HL-60/S4 treated with retinoic acid at 250 ng/mL for 4 days and 3 days (cell line): ENCODE results near the gene FADS1.

ENCODE experiments used
- in situ Hi-C: fragments of 300-500 bp; cut with MboI; formaldehyde crosslinking; loops from 2 replicates; pipeline ENCODE4 v1.7.0; 2022; ENCODE audit warnings: low sequenced_read_pairs

Gene FADS1

GRCh38 chr11:61816736-61817455 lies at the start of gene FADS1:
Gene FADS1 (minus strand): TSS chr11:61817003. CDS start chr11:61816929, 74 bp downstream.
- in situ Hi-C loops = no loop called here

GRCh38 chr11:61866231-61866957 lies 49.6 kb upstream of the FADS1 start:
- in situ Hi-C loops = no loop called here

DNA sequence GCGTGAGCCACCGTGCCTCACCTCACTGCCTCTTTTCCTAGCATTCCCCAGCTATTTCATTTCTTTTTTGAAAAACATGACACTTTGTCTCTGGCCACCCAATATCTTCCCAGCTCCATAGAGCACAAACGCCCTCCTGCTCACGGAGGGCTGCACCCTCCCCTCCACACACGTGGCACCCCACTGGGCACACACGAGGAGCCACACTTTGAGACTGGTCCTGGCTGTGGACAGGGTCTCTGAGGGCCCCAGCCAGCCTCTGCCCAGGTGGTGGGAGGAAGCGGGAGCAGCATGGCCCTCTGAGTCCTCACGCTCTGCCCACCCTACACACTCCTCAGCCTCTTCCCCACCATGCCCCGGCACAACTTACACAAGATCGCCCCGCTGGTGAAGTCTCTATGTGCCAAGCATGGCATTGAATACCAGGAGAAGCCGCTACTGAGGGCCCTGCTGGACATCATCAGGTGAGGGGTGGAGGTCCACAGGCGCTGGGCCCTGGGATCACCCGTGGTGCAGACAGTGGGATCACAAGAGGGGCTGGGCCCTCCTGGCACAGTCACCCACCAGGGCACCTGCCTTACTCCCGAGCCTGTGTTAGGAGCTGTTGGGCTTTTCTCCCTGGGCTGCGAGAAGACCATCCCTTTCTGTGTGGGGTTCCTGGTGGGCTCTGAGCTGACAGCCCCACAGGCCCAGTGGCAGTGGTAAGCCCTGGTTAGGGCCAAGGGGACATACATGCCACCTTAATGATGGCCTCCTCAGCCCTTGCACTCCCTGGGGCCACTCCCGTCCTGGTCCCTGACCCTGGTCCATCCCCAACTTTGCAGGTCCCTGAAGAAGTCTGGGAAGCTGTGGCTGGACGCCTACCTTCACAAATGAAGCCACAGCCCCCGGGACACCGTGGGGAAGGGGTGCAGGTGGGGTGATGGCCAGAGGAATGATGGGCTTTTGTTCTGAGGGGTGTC lies 48.3 kb upstream of the FADS1 start:
- in situ Hi-C loops = no loop called here

GRCh38 chr11:61863548-61864081 lies 46.8 kb upstream of the FADS1 start:
- in situ Hi-C loops = no loop called here

GRCh38 chr11:61862714-61863547 lies 46.1 kb upstream of the FADS1 start:
- in situ Hi-C loops = no loop called here

- in situ Hi-C loops = no loop called here
These were observed 44.8 kb upstream of the FADS1 start for GRCh38 chr11:61861634-61862033.

GRCh38 chr11:61860054-61860903 lies 43.5 kb upstream of the FADS1 start:
- in situ Hi-C loops = no loop called here

DNA sequence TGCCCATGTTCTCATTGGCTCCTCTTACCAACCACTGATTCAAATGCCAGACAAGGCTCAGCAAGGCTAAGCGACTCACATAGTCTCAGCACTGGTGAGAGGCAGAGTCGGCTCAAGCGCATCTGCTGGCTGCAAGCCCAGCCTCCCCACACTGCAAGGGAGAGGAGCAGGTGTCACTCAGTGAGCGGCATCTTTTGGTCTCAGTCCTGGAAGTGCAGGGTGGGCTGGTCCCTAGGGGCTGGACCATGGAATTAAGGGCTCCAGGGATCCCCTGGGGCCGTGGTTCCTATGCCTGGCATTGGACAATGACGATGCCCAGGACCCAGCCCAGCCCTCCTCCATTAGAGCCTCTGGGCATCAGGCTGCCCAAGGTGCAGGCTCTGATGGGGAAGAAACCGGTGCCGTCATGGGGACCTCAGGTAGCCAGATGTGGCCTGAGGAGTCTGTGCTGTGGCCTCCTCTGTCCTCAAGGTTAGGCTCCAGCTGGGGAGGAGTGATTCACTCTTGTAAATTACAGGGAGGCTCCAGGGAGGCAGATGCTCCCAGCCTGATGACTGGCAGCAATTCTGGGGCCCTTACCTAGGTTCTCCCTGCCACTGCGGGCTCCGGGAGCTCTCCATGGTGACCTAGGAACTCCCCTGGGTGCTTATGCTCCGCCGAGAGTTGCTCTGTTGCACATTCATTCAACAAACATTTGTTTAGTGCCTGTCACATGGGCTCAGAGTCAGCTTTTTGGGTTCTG lies 39.3 kb upstream of the FADS1 start:
- in situ Hi-C loops = no loop called here

- in situ Hi-C loops = no loop called here
These were observed 38.3 kb upstream of the FADS1 start for GRCh38 chr11:61854966-61855714.

- in situ Hi-C loops = no loop called here
These were observed 37.5 kb upstream of the FADS1 start for GRCh38 chr11:61854206-61854895.

DNA sequence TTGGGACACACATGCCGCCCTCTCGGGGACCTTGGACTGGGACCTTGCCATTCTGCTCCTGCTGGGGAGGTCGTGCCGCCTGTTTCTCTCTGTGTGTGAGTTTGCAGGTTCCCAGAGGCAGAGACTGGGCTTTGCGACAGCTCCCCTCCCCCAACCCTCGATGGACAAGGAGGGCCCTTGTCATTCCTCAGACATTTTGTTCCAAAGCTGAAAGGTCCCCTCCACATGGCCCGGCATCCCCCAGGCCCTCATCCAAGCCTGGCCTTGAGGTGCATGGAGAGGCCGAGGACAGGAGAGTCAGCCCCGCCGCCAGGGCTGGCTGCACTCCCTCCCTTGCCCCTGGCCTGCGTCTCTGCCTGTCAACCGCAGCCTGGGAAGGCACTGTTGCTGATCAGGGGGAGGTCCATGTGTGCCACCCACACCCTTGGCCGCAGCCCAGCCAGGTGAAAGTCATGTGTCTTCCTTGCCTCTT lies 36.9 kb upstream of the FADS1 start:
- in situ Hi-C loops = no loop called here

DNA sequence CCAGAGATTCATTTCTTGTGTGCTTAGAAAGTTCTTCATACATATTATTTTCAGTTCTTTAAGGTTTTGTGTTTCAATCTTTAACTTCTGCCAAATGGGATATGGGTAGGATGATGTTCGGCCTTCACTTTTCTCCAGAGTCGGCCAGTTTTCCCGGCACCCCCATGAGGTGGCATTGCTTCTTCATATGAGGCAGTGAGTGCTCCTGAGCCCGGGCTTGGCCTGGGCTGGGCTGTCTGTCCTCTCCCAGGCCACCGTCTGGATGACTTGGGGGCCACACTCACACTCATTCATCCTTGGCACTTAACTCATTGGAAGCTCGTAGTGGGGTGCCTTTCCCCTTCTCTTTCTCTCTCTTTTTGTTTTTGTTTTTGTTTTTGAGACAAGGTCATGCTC lies 35.1 kb upstream of the FADS1 start:
- in situ Hi-C loops = no loop called here

GRCh38 chr11:61851113-61851899 lies 34.5 kb upstream of the FADS1 start:
- in situ Hi-C loops = no loop called here

DNA sequence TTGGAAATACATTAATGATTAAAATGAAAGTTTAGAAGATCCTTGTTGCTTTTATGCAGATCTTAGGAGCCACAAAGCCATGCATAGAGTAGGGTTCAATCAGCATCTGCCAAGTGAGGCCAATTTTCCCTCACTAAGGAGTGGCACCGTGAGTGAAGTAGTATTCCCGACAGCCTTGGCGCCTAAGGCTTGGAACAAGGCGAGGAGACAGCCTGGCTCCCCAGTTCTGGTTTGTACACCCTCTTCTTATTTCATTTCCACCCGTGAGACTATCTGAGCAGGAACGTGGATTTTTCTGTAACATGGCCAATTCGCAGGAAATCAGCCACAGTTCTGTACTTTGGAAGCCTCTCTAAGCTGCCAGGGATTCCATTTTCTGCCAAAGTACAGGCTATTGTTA lies 33.9 kb upstream of the FADS1 start:
- in situ Hi-C loops = no loop called here

DNA sequence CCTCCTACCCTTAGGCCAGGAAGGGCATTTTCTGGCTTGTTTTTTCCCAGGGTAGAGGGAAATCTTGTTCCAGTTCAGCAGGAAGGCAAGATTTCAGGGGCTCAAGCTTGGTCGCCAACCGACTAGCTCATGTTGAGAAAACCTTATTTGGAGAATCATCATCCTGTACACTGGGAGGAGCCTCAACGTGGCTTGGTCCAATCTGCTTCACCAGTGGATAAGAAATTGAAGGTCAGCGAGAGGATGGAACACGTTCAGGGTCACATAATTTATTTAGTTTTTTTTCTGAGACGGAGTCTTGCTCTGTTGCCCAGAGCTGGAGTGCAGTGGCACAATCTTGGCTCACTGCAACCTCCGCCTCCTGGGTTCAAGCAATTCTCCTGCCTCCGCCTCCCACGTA lies 31.8 kb upstream of the FADS1 start:
- in situ Hi-C loops = no loop called here

DNA sequence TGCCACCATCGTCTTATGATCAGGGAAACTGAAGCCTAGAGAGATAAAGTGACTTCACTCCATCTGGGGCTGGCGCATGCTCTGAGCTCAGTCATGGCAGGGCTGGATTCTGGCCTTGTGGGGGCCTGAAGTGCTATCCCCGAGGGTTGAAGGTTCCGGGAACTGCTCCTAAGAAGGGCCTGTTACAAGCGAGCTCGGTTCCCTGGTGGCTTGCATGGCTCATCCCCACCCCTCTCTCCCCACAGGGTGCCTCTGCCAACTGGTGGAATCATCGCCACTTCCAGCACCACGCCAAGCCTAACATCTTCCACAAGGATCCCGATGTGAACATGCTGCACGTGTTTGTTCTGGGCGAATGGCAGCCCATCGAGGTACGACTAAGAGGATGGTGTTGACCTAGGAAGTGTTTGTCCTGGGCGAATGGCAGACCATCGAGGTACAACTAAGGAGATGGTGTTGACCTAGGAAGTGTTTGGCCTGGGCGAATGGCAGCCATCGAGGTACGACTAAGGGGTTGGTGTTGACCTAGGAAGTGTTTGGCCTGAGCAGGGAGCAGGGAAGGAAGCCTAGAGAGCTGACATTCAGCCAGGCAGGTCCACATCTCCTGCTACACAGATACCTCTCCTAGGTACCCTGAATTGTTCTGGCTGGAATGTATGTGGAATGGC lies 31.2 kb upstream of the FADS1 start:
- in situ Hi-C loops = no loop called here
